ENCODE measurements around the gene TTLL5.
"Not testable (repeated sequence)": the region's sequence is repeated elsewhere in the genome, so short reads cannot be mapped to it uniquely, and the experiment has no call there.

Gene TTLL5

GRCh38 chr14:75835156-75835725 lies 174.2 kb downstream of the TTLL5 start:
- no peak for DNase-seq

GRCh38 chr14:75835737-75836136 lies 174.7 kb downstream of the TTLL5 start:
- no peak for DNase-seq

DNA sequence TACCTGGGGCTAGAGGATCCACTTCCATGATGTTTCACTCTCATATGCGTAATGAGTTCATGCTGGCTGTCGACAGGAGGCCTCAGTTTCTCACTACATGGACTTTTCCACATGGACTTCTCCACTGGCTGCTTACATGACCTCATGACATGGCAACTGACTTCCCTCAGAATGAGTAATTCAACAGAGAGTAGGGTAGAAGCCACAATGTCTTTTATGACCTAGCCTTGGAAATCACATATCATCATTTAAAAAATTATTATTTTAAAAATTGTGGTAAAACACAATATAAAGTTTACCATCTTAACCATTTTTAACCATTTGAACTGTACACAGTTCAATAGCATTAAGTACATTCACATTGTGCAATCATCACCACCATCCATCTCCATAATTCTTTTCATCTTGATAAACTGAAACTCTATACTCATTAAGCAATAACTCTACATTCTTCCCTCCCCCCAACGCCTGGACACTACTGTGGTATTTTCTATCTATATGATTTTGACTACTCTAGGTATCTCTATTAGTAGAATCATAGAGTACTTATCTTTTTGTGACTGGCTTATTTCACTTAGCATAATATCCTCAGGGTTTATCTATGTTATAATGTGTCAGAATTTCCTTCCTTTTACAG lies 176.2 kb downstream of the TTLL5 start:
- DNase-seq, result no peak

- no peak for DNase-seq
Measured at GRCh38 chr14:75840911-75841310, 179.9 kb downstream of the TTLL5 start.

GRCh38 chr14:75842551-75842950 lies 181.5 kb downstream of the TTLL5 start:
- DNase-seq, result no peak

DNA sequence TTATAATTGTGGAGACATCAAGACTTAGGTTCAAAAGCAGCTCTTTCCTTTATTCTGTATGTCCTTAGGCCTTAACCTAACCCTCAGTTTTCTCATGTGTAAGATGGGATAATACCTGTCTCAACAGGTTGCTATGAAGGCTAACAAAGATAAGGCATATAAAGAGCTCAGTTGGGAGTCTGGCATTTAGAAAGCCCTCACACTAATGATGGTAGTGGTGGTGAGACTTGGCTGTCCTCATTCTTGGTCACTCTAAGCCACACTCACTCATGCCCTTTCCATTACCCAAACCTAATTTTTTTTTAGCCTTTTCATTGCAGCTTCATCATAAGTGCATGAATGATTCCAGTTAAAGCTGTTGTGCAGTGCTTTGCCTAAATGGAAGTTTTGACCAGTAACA lies 183.4 kb downstream of the TTLL5 start:
- no peak for DNase-seq

DNA sequence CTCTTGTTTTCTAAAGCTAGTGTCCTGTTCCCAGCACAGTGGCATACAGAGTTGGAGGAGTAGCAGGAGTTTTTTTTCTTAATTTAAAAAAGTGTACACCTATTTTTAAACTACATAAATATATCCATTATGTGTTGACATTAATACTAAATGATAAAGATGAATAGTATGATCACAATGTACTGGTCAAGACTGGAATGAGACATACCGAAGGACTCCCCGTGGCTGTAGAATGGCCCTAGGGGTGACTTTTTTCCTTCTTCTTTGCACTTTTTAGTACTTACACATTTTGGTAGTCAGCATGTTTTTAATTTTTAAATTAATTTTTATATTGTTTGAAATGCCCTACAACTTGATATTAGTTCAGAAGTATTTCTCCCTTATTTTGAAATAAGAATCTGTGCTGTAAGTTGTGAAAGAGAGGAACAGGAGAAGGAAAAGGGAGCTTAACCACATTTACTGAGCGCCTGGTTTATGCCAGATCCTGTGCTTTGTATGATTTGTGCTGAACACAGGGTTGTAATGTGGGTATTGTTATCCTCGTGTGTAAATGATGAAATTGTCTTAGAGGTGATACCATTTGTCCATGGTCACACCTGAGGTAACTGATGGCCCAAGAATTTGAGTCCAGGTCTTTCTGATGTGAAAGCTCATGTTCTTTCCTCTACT lies 184.2 kb downstream of the TTLL5 start:
- no peak for DNase-seq

DNA sequence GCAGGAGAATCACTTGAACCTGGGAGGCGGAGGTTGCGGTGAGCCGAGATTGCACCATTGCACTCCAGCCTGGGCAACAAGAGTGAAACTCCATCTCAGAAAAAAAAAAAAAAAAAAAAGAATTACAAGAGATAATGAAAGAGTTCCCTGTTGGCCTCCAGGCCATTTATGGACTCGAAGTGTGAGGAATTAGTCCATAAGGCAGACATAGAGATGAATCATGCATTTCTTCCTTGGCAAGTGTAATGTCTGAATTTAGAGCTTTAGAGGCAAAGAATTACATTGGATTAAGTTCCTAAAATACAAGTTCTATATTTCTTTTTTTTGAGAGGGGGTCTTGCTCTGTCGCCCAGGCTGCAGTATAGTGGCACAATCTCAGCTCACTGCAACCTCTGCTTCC lies 185.6 kb downstream of the TTLL5 start:
- DNase-seq, result not testable (repeated sequence)

- no peak for DNase-seq
Measured at GRCh38 chr14:75847584-75847983, 186.5 kb downstream of the TTLL5 start.

- DNase-seq, result no peak
Measured at GRCh38 chr14:75848167-75848913, 187.3 kb downstream of the TTLL5 start.

- DNase-seq, result no peak
Measured at GRCh38 chr14:75849300-75849895, 188.4 kb downstream of the TTLL5 start.

- no peak for DNase-seq
Measured at GRCh38 chr14:75851574-75851866, 190.5 kb downstream of the TTLL5 start.

- no peak for DNase-seq
Measured at GRCh38 chr14:75854111-75854799, 193.2 kb downstream of the TTLL5 start.

DNA sequence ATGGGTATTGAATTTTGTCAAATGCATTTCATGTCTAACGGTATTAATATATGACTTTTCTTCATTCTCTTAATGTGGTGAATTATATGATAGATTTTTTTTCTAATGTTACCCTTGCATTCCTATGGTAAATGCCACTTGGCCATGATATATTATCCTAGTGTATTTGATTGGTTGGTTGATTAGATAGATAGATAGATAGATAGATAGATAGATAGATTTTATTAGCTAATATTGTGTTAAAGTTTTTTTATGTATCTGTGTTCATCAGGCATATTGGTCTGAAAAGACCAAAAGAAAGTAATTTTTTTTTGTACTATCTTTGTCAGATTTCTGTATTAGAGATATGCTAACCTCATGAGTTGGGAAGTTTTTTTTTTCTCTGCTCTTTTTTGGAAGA lies 196.2 kb downstream of the TTLL5 start:
- DNase-seq, result no peak

- no peak for DNase-seq
Measured at GRCh38 chr14:75858362-75858761, 197.3 kb downstream of the TTLL5 start.

DNA sequence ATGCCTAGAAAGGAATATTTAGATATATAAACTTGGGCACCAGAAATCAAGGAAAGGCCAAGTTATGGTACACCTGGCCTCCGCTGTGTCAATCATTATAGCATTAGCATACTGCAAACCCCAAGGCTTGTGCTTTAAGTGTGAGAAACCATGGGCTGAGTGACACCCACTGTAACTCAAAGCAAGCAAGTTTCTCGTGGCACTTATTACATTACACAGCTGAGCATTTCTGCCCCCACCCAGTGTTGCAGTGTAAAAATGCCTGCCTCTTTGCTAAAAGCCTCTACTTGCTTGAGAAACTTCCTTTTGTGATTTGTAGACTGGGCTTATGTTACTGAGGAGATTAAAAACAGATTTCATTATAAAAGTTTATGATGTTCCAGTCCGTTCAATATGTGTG lies 198.7 kb downstream of the TTLL5 start:
- no peak for DNase-seq

DNA sequence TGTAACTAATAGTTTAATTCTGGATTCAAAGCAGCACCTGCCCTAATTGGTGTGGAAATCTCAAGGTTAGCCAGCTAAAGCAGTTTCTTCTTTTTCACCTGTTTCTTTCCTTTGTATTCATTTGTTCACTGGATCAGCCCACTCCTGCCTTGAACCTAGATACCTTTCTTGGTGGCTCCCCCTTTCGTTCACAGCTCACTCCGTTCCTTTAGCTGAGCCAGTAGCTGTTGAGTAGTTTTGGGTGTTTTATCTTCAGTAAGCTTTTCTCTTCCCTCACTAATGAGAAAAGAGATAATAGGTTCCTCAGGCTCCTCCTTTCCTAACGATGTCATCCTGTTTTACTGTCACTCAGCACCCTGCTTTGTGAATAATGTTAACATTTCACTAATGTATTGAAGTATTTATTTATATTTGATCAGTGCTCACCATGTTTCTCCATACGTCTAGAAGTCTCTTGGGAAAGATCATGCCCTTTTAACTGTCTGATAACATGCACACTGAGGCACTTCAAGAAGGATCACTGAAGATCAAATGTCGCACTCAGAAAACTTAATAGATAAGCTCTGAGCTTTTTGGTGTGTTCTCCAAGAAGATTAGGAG lies 199.6 kb downstream of the TTLL5 start:
- no peak for DNase-seq

- DNase-seq, result no peak
Measured at GRCh38 chr14:75861161-75861621, 200.1 kb downstream of the TTLL5 start.

GRCh38 chr14:75863221-75863620 lies 202.2 kb downstream of the TTLL5 start:
- no peak for DNase-seq

GRCh38 chr14:75864352-75864751 lies 203.3 kb downstream of the TTLL5 start:
- DNase-seq, result no peak

DNA sequence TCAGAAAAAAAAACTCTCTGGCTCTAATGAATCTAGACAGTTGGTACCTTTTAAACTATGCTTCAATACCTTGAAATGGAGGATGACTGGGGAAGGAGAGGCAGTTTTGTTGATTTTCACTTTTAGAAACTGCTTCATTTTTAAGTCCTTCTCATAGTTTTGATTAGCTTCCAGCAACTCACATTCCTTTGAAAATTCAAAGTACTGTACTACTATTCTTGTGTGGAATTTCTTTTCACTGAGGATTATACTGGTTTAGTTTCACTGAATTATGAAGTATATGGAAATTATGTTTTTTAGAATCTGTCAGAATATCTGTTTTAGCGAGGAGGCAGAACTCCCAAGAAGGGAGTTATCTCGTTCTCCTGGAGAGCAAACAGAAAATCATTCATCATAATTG lies 204.5 kb downstream of the TTLL5 start:
- DNase-seq, result no peak

GRCh38 chr14:75866970-75867369 lies 205.9 kb downstream of the TTLL5 start:
- no peak for DNase-seq

All from hippocampal formation (tissue), 2 donors.